HepG2 (cell line): Measurements from ENCODE around the gene HSD3B7. TPM values are rescaled to one million over a fixed set of nuclear protein-coding genes. Genes with fewer than 3 reads are reported as not detected.

Source experiments
- DMTF1 ChIP-seq: sonication (generic); formaldehyde crosslinking; IDR thresholded peaks from 2 replicates; pipeline ENCODE4 v1.4.0; 2020; ENCODE audit warnings: mild to moderate bottlenecking, missing genetic modification reagents
- HHEX ChIP-seq: IDR thresholded peaks from 2 replicates; pipeline ENCODE4 v1.6.1; 2016; ENCODE audit warnings: control low read depth
- HMGXB4 ChIP-seq, 2 experiments: sonication (generic) in 1 of 2; formaldehyde crosslinking in 1 of 2; IDR thresholded peaks; 2 replicates each; pipeline versions ENCODE4 v1.4.0 to v1.6.1; 2018 to 2020; ENCODE audit warnings: missing genetic modification reagents in 2 of 2, borderline replicate concordance in 1 of 2, low read depth in 1 of 2, mild to moderate bottlenecking in 1 of 2, missing biosample characterization in 1 of 2
- HNRNPUL1 ChIP-seq: fragments of 200-400 bp; formaldehyde crosslinking; IDR thresholded peaks from 2 replicates; pipeline ENCODE4 v1.6.1; 2017; ENCODE audit warnings: low read depth, mild to moderate bottlenecking, low read length, moderate library complexity
- MED1 ChIP-seq: sonication (generic); formaldehyde crosslinking; IDR thresholded peaks from 2 replicates; pipeline ENCODE4 v1.4.0; 2020; ENCODE audit warnings: missing genetic modification reagents
- MYNN ChIP-seq: sonication (generic); formaldehyde crosslinking; IDR thresholded peaks from 2 replicates; pipeline ENCODE4 v1.4.0; 2020; ENCODE audit warnings: mild to moderate bottlenecking, low read depth, missing genetic modification reagents
- RBM39 ChIP-seq: fragments of 200-400 bp; formaldehyde crosslinking; IDR thresholded peaks from one replicate; pipeline ENCODE4 v1.6.1; 2018; ENCODE audit warnings: antibody characterized with exemption, mild to moderate bottlenecking, low read depth, low read length; ENCODE audit not compliant: poor library complexity, severe bottlenecking
- SOX6 ChIP-seq, 2 experiments: fragments of 450-650 bp in 1 of 2; sonication (generic) in 1 of 2; formaldehyde crosslinking in 1 of 2; IDR thresholded peaks; 2 replicates each; pipeline versions ENCODE4 v1.4.0 to v1.6.1; 2017 to 2020; ENCODE audit warnings: antibody characterized with exemption in 1 of 2, mild to moderate bottlenecking in 1 of 2, missing genetic modification reagents in 1 of 2
- TSC22D2 ChIP-seq: sonication (generic); formaldehyde crosslinking; IDR thresholded peaks from 2 replicates; pipeline ENCODE4 v1.5.1; 2020; ENCODE audit warnings: missing genetic modification reagents, mild to moderate bottlenecking, borderline replicate concordance
- ZBTB21 ChIP-seq: sonication (generic); formaldehyde crosslinking; IDR thresholded peaks from 2 replicates; pipeline ENCODE4 v1.4.0; 2020; ENCODE audit warnings: missing genetic modification reagents
- ZNF225 ChIP-seq: sonication (generic); formaldehyde crosslinking; IDR thresholded peaks from 2 replicates; pipeline ENCODE4 v1.4.0; 2020; ENCODE audit warnings: mild to moderate bottlenecking, missing genetic modification reagents
- ZNF776 ChIP-seq: sonication (generic); formaldehyde crosslinking; IDR thresholded peaks from 2 replicates; pipeline ENCODE4 v1.4.0; 2020; ENCODE audit warnings: mild to moderate bottlenecking, missing genetic modification reagents
- ZNF792 ChIP-seq: IDR thresholded peaks from 2 replicates; pipeline ENCODE4 v1.6.1; 2016
- ZNF879 ChIP-seq: sonication (generic); formaldehyde crosslinking; IDR thresholded peaks from 2 replicates; pipeline ENCODE4 v1.8.1; 2023; ENCODE audit warnings: missing genetic modification reagents
- ZNF891 ChIP-seq: sonication (generic); formaldehyde crosslinking; IDR thresholded peaks from 2 replicates; pipeline ENCODE4 v1.5.0; 2020; ENCODE audit warnings: mild to moderate bottlenecking, missing genetic modification reagents
- ZSCAN30 ChIP-seq: sonication (generic); formaldehyde crosslinking; IDR thresholded peaks from 2 replicates; pipeline ENCODE4 v1.5.0; 2020; ENCODE audit warnings: mild to moderate bottlenecking, missing genetic modification reagents
- polyA plus RNA-seq, 8 experiments: library from polyadenylated mRNA; depleted of rRNA in 3 of 8; stranded (reverse) in 7 of 8; unstranded in 1 of 8; fragments of >200 nt; fragmentation: Illumina TruSeq in 4 of 8; extraction: Trizol in 4 of 8; gene quantifications; 2 replicates each; pipeline versions ENCODE4 v1.2.1 to v1.2.3, GENCODE V29; 2011 to 2016; ENCODE audit warnings: low read depth in 4 of 8, missing spikeins in 1 of 8, mixed read lengths in 1 of 8; ENCODE audit not compliant: insufficient read depth in 1 of 8
- total RNA-seq, 5 experiments: library from RNA; depleted of rRNA; stranded (reverse); fragments of >200 nt; fragmentation: Illumina TruSeq; extraction: Trizol; gene quantifications; 2 replicates each; pipeline ENCODE4 v1.2.3, GENCODE V29; 2016; ENCODE audit warnings: low read depth in 1 of 5
- TF ChIP-seq, protein P1 (sequence below): sonication (generic); formaldehyde crosslinking; IDR thresholded peaks from 2 replicates; pipeline ENCODE4 v1.5.1; 2020; ENCODE audit warnings: mild to moderate bottlenecking, missing genetic modification reagents, moderate library complexity
- TF ChIP-seq, protein P2 (sequence below): IDR thresholded peaks from 2 replicates; pipeline ENCODE4 v1.6.1; 2016; ENCODE audit warnings: low read depth

Gene HSD3B7
- total and polyA plus RNA-seq, 2 of the 13 experiments (the other 11 are each of a cell fraction or from before 2014, with no cell fraction given) = 32.9 to 69.7 TPM

DNA sequence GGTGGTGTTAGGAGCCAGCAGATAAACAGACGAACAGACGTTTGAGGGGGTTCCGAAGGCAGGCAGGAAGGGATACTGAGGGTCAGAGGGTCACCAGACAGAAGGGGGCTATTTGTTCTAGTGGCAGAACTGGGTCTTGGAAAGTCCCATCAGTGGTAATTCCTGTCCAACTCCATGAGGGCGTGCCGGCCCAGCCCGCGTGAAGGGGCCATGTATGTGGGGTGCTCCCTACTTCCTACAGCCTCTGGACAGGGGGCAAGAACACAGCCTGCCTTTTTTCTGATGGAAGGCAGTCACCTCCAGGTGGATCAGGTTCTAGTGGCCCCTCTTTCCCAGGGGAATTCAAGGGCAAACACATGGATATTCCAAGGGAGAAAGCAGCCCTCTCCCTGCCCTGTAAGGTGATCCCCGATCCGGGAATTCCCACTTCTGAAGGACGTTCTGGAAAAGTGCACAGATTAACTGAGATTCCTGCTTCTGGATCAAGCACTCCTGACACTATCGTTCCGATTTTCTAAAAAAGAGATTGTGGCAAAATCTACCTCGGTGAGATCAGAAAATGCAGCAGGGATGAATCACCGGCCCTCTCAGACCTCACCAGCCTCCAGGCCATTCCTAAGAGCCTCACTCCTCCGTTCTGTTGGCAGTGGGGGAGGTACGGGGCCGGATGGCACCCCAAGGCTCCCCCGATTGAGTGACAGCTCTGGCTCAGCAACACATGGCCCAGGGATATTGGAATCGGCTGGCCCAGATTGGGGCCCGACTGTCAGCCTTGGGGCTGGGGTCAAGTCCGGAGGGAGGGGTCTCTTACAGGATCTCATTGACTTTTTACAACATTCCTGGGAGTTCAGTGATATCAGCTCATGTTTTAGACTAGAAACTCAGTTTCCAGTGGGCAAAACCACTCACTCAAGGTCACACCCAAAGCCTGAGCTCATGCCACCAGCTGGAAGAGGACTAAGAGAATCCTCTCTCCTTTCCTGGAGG, 13.0 kb downstream of the HSD3B7 start (continued):
- 0 out of 2 replicates have a peak, but pooled peaks have one; percentile 15 for TF ChIP-seq DMTF1 (CRISPR knock-in tag)
- TF ChIP-seq ZNF879 = no peak
- TF ChIP-seq HMGXB4 (CRISPR knock-in tag; IDR thresholded peaks at IDR 0.05; ENCODE audit: borderline replicate concordance in 1 of 2, low read depth in 1 of 2) = no peak; a peak in 1 of 4 replicates
- no peak for TF ChIP-seq HNRNPUL1
- TF ChIP-seq ZNF225 (CRISPR knock-in tag) = peak; percentile 70; the same call in 1 of the 2 replicates
- no peak for TF ChIP-seq SOX6 (IDR thresholded peaks at IDR 0.05)
- no peak; the same call in 1 of the 2 replicates for TF ChIP-seq SOX6 (CRISPR knock-in tag; IDR thresholded peaks at IDR 0.05)
- TF ChIP-seq, protein P1, sequence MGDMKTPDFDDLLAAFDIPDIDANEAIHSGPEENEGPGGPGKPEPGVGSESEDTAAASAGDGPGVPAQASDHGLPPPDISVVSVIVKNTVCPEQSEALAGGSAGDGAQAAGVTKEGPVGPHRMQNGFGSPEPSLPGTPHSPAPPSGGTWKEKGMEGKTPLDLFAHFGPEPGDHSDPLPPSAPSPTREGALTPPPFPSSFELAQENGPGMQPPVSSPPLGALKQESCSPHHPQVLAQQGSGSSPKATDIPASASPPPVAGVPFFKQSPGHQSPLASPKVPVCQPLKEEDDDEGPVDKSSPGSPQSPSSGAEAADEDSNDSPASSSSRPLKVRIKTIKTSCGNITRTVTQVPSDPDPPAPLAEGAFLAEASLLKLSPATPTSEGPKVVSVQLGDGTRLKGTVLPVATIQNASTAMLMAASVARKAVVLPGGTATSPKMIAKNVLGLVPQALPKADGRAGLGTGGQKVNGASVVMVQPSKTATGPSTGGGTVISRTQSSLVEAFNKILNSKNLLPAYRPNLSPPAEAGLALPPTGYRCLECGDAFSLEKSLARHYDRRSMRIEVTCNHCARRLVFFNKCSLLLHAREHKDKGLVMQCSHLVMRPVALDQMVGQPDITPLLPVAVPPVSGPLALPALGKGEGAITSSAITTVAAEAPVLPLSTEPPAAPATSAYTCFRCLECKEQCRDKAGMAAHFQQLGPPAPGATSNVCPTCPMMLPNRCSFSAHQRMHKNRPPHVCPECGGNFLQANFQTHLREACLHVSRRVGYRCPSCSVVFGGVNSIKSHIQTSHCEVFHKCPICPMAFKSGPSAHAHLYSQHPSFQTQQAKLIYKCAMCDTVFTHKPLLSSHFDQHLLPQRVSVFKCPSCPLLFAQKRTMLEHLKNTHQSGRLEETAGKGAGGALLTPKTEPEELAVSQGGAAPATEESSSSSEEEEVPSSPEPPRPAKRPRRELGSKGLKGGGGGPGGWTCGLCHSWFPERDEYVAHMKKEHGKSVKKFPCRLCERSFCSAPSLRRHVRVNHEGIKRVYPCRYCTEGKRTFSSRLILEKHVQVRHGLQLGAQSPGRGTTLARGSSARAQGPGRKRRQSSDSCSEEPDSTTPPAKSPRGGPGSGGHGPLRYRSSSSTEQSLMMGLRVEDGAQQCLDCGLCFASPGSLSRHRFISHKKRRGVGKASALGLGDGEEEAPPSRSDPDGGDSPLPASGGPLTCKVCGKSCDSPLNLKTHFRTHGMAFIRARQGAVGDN = peak; percentile 50
- TF ChIP-seq TSC22D2 (CRISPR knock-in tag) = no peak; the same call in 1 of the 2 replicates
- no peak for TF ChIP-seq RBM39
- no peak; the same call in 1 of the 2 replicates for TF ChIP-seq ZNF891 (CRISPR knock-in tag)
- TF ChIP-seq MYNN (CRISPR knock-in tag) = 0 out of 2 replicates have a peak, but pooled peaks have one; percentile 48
- TF ChIP-seq ZNF792 (CRISPR knock-in tag) = 0 out of 2 replicates have a peak, but pooled peaks have one; percentile 7
- no peak for TF ChIP-seq ZNF776
- peak; percentile 24; the same call in 1 of the 2 replicates for TF ChIP-seq MED1 (CRISPR knock-in tag)
- TF ChIP-seq, protein P2, sequence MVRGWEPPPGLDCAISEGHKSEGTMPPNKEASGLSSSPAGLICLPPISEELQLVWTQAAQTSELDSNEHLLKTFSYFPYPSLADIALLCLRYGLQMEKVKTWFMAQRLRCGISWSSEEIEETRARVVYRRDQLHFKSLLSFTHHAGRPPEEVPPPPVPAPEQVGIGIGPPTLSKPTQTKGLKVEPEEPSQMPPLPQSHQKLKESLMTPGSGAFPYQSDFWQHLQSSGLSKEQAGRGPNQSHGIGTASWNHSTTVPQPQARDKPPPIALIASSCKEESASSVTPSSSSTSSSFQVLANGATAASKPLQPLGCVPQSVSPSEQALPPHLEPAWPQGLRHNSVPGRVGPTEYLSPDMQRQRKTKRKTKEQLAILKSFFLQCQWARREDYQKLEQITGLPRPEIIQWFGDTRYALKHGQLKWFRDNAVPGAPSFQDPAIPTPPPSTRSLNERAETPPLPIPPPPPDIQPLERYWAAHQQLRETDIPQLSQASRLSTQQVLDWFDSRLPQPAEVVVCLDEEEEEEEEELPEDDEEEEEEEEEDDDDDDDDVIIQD (CRISPR knock-in tag) = 0 out of 2 replicates have a peak, but pooled peaks have one; percentile 7
- no peak for TF ChIP-seq ZBTB21 (CRISPR knock-in tag)
- peak; percentile 97 for TF ChIP-seq ZSCAN30 (CRISPR knock-in tag)
- TF ChIP-seq HHEX = no peak
